ENCODE results near the gene XPO5.
A peak's percentile ranks its signal among the peaks of the same experiment; 100 is the strongest.
"Not testable (repeated sequence)": the region's sequence is repeated elsewhere in the genome, so short reads cannot be mapped to it uniquely, and the experiment has no call there.

Gene XPO5

DNA sequence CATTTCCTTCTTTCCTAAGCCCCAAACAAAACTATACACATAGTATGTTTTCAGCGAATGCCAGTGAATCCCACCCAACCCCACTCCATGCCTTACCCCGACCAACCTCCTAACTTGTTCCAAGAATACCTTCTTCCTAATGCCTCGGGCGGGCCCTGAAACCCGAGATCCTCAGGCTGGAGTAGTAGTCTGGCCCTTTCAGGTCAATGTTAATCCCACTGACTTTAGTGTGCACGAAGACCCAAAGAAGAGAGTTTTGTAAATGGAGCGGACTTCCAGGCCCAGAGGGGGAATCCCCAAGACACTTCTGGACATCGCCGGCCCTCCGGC lies 59.5 kb downstream of the XPO5 start:
- no peak for DNase-seq

DNA sequence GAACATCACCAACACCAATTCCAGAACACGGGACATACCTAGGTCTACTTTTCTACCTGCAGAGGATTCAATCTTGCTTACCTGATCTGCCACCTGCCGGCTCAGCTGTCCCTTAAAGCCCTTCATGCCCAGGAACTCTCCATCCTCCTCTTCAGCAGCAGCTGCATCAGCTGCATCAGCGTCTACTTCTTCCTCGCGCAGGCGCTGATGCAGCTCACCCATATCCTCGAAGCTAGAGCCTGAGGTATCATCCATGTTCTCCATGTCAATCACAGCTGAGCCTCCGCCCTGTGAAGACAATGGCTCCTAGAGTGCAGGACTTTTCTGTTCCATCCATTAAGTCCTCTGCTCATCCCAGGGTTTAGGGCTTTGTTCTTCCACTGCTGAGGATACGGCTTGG lies 60.0 kb downstream of the XPO5 start:
- no peak for DNase-seq

DNA sequence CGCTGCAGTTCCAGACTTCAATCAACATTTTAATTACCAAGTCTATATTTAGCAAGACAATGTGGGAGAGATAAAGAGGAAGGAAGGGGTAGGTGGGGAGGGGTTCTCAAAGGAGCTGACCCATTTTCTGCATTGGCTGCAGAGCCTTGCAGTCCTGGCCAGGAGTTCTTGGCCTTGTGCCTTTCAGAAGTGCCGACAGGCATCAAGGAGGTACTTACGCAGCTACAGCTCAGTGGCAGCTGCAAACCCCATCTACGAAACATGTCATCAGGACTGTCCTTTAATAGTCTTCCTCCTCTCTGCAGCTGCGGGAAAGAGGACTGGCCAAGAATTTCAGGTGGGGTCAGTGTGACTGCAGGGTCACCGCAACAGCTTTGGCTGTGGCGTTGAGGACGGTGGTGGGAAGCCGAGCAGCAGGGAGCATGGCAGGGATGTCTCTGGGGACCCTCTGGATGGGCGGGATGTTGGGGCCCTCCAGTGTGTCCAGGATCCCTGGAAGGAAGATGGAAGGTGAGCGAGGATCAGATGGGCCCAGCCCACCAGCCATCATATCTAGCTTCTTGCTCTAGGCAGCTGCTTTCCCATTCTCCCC lies 63.9 kb downstream of the XPO5 start:
- DNase-seq = no peak

DNA sequence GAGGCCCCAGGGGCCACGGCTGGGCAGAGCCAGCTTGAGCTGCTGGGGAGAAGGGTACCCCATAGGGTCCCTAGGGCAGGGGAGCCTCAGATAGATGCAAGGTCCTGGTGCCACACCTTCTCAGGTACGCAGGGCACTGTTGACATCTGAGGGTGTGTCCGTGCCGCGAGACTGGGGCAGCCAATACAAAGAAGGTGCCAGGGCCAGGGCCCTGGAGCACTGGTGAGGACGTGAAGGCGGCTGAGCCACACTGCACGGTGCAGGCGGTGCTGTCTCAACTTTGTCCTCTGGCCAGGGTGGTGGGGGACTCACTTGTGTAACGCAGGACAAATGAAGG lies 65.0 kb downstream of the XPO5 start:
- DNase-seq = no peak

DNA sequence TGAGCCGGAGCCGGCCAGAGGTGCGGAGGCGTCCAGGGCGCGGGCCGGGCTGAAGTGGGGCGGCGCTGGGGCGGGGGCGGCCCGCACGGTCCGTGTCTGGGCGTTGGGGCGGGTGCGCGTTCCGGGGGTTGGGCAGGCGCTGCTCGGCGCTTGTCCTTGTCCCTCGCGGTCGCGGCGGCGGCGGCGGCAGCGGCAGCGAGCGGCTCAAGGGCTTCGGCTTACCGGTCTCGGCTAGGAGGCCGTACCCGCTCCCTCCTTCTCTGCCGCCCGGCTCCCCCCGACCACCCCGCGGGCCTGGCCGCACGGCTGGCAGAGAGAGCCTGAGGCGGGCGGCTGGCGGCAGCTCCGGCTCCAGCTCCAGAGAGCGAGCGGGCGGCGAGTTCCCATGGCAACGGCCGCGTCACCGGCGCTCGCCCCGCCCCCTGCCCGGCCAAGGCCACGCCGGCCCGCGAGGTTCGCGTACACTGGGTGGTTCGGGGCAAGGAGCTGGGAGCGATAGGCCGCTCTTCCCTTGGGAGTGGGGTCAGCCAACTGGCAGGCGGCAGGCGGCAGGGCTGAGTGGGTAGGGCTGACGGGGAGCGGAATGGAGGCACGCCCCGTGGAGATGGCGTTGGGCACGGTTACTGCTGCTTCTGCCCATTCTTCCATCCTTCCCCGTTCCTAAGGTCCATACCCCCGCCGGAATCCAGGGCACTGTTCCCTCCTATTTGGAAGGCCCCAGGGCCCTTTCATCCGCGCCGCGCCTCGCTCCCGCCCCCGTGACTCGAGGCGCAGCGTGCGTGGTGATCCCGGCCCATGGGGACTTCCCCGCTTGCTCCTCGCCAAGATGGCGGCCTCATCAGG lies 65.6 kb downstream of the XPO5 start, which contains the start of gene LRRC73:
LRRC73 (minus strand) TSS at position 363 of the 843 bp plus-strand sequence. CDS start 561 bp downstream, outside the sequence.
- DNase-seq = peak; percentile 53

DNA sequence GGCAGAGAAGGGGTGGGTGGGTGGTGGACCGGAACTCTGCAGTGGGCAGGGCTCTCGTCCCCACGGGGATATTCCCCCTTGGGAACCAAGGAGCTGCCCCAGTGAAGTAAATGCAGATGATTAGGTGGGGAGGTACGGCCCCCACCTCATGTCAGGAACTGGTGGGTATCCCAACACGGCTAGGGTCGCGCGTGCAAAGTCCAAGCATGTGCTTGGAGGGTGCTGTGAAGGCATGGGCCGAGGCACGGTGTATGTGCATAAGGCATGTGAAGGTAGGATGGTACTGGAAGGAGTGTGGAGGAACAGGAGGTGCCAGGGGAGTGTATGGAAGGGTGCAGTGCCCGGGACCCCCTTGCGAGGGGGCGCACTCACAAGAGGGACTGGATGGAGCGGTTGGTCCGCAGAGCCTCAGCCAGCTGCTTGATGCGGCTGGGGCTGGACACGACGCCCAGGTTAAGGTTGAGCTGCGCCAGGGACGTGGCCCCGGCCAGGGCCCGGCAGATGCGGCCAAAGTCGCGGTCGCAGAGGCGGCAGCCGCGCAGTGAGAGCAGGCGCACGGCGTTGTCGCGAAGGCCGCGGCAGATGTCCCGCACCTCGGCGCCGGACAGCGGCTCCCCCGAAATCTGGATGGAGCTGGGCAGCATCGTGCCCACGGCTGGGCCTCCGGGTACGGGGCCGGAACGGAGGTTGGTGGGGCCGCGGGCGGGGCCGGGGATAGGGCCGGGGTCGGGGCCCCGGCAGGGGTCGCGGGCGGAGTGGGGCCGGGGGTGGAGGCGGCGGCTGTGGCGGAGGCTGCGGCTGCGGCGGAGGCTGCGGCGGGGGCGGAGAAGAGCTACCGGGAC lies 66.5 kb downstream of the XPO5 start:
- no peak for DNase-seq

DNA sequence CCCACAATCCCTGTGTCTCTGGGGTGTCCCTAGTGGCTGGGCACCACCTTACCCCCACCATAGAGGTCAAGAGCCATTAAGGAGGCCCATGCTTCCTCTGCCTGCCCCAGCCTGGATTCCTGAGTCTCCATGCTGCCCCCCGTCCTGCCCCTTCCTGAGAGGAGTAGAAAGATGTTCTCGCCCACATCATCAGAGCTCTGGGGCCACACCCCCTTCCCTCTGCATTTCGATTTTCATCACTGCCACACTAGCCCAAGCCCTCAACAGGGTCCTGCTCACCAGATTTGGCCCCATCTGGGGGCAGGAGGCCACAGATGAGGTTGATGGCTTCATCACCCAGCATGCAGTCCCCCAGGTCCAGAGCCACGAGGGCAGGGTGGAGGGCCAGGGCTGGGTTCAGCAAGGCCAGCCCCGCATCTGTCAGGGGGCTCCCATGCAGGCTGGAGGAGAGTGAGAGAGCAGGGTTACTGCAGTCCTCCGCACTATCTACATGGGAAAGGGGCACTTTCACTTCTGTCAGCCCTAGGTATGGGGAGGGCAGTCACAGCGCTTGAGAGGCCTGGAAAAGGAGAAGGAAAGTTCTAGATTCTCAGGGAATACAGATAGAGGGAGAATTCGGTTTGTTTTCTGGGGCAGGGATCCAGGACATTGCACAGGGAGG lies 67.2 kb downstream of the XPO5 start:
- no peak for DNase-seq

DNA sequence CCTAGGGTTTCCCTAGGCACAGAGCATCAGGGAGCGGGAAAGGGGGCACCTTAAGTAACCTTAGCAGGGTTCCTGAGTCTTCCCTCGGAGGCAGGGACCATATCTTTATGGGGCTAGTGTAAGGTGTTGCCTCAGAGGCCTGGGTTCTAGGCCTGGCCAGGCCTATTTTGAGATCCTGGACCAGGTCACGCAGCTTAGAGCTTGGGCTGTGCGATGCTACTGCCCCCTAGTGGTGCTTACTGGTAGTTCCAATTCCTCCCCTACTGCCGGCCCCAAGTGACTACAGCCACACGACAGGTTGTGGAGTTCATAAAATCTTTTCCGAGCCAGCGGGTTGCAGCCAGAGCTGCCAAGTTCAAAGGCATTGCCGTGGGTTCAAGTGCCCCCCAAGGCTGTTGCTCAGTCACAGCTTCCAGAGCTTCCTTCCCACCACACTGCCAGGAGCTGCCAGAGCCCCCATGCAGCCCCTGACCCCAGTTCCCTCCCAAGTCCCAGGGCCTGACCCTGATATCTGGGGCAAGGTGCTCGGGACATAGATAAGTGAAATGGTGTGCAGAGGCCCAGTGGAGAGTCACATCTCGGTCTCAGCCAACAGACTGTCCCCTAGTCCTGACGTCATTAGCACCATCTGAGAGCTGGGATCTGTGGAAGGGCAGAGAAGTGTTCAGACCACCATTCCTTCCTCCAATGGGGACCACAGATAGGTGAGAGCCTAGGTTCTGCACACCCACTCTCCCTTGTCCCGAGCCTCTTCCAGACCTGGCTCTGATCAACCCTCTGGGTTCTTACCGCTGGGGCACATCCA lies 69.0 kb downstream of the XPO5 start:
- peak; percentile 66 for DNase-seq

DNA sequence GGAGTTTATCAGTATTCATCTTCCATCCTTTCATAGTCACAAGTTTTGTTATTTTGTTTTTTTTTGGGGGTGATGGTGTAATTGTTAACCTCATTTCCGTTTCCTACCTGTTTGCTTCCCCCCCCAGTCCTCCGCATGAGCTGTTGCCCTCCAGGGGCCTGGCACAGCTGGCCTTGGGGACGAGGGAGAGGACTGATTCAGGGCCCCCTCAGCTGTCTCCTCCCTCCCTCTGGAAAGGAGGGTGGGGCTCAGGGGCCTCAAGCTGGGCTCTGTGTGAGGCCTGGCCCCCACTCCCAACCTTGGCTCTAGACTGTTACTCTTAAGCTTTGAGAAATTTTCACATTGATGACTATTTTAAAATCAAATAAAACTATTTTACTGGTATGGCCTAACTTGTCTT lies 69.7 kb downstream of the XPO5 start:
- no peak for DNase-seq

DNA sequence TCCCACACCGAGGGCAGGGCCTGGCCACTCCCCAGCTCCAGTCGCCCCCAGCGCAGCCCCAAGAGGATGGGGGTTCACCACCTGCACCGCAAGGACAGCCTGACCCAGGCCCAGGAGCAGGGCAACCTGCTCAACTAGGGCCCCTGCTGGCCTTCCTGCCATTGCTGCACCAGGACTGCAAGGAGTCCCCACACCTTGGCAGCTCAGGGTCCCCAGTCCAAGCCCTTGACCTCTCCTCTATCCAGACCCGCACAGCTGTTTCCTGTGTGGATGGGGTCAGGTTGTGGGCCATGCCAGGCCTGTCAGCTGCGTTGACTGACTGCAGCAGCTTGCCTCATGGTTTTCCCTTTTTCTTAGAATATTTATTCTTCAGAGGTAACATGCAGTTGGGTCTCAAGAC lies 70.1 kb downstream of the XPO5 start:
- no peak for DNase-seq

DNA sequence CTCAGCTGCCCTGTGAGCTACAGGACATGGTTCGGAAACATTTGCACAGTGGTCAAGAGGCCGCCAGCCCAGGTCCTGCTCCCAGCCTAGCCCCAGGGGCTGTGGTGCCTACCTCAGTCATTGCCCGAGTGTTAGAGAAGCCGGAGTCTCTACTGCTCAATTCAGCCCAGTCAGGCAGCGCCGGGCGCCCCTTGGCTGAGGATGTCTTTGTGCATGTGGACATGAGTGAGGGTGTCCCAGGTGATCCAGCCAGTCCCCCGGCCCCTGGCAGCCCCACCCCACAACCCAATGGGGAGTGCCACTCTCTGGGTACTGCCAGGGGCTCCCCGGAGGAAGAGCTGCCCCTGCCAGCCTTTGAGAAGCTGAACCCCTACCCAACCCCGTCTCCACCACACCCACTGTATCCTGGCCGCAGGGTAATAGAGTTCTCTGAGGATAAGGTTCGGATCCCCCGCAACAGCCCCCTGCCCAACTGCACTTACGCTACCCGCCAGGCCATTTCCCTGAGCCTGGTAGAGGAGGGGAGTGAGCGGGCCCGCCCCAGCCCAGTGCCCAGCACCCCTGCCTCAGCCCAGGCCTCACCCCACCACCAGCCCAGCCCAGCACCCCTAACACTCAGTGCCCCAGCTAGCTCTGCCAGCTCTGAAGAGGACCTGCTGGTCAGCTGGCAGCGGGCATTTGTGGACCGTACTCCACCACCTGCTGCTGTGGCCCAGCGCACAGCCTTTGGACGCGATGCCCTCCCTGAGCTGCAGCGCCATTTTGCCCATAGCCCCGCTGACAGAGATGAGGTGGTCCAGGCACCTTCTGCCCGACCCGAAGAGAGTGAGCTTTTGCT lies 70.9 kb downstream of the XPO5 start:
- no peak for DNase-seq

DNA sequence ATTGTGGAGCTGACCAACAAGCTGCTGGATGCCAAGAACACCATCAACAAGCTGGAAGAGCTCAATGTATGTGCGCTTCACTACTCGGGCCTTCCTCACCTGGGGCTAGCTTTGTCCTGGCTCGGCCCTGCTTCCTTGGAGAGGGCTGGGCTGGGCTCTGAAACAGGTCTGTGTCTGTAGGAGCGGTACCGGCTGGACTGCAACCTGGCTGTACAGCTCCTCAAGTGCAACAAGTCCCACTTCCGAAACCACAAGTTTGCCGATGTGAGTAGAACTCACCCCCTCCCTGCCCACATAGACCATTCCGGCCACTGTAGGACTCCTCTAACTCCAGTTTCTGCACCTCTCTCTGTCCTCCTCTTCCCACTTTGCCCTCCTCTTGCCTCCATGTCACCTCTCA lies 72.4 kb downstream of the XPO5 start:
- no peak for DNase-seq

DNA sequence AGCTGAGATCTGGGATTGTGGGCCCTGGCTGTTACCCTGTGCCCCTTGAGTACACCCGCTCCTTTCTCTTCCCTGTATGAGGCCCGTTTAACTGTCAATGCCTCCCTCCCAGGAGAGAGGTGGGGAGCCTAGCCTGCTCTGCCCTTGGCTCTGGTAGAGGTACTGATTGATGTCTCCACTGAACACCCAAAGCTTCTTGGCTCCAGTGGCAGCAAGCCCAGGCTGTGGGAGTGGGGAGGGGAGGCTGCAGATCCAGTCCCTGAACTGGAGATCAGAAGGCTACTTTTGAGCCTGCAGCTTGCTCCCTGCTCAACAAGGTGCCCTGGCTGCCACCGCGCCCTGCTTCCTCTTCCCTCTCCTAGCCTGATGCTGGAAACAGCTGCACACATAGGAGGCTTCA lies 73.2 kb downstream of the XPO5 start:
- DNase-seq = no peak

DNA sequence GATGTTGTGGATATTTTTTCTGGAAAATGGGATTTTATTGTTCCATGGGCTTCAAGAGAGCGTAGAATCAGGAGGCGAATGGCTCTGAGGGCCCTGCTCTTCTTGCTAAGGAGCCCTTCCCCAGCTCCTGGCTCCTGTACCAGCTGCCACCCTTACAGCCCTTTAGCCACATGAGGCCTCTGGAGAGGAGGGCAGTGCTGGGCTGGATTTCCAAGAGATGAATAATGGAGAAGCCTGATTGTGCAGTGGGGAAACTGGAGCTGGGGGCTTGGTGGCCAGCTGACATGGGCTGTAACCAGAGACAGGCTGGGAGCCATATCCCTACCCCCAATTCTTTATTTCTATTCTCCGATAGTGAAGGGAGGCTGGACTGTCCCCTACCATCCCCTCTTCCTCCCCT lies 74.9 kb downstream of the XPO5 start:
- DNase-seq = no peak

DNA sequence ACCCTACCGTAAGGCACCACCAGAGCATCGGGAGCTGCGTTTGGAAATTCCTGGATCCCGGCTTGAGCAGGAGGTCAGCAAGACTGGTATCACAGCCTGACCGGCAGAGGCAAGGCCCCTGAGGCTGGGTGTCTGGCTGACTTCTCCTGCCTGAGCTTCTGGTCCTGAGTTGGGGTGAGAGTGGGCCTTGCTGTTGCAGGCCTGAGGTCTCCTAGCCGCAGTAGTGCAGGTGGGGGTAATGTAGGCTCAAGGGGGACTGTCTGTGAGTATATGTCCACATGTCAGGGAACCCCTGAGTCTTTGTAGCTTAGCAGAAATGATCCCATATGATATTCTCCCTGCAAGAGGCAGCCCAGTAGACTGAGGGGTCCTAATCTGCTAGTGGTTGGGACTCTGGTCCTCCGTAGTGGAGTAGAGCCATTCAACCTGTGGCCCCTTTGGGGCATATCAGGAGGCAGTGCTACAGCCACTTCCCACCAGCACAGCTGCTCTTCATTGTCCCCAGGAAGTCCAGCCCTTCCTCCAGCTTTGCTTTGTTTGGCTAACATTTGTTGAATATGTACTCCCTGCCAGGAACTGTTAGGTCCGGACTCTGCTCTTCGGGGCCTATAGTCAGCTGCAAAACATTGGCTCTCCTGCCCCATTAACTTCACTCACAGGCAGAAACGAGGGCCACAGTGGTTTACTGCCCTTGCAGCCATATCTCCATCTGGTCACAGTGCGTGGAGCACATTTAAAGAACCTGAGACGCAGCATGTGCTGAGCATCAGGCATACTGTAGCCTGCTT lies 76.6 kb downstream of the XPO5 start:
- DNase-seq = no peak

DNA sequence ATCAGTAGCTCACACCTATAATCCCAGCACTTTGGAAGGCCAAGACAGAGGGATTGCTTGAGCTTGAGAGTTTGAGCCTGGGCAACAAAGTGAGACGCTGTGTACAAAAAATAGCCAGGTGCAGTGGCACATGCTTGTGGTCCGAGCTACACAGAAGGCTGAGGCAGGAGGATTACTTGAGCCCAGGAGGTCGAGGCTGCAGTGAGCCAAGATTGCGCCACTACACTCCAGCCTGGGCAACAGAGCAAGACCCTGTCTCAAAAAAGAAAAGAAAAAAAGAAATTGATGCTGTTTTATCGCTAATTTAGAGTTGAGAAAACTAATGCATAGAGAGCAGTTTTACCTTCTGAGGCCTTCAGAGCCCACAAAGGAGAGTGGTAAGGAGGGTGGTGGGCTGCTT lies 77.5 kb downstream of the XPO5 start:
- not testable (repeated sequence) for DNase-seq

DNA sequence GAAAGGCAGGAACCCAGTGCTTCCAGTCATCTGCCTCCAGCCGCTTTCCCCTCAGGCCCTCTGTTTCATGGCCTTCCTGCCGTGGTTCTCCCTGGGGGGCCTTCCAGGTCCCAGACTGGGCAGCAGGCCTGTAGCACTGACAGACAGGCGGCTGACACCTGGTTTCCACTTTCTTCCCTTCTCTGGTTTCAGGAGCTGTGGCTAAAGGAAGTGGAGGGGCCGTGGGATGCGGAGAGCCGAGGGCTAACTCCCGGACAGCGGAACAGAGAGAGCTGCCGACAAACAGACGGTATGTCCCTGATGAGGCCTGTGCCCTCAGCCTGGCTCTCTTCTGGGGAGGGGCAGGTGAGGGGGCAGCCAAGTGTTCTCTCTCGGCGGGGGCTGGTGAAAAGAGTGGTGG lies 78.1 kb downstream of the XPO5 start:
- DNase-seq = no peak

DNA sequence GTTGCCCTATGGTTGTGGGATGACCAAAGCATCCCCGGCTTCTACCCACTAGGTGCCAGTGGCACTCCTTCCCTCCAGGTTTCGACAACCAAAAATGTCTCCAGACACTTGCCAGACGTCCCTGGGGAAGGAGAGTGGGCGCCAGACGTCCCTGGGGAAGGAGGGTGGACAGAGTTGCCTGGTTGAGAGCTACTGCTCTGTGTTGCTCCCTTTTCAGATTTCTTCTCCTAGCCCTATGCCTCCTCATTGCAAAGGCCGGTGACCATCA lies 78.8 kb downstream of the XPO5 start:
- DNase-seq = no peak

DNA sequence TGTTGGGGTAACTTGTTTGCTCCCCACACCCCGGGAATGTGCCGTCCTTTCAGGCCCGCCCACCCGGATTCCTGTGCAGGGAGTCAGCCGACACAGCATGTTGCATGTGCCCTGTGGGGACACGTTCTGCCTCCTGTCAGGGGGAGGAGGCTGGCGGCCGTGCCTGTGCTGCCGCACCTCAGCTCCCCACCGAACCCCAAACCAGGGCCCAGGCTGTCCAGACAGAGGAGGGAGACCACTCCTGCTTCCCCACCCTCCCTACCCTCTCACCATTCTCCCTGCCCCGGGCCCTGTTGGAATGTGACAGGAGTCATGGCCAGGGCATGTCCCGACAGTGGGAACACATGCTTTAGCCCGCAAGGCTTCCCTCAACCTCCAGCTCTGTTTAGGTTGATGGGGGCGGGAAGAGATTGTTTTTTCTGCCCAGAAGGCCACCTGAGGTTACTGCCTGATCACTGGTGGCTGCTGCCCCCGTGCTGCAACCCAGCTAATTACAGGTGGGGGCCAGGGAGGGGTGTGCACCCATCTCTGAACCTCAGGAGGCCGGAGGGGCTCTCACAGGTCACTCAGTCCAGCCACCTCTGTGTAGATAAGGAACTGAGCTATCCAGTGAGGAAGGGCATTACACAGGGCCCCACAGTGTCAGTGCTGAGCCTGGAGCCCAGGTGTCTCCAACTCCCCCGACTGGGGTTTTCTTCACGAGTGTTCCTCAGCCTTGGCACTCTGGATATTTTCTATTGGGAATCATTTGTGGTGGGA lies 79.3 kb downstream of the XPO5 start:
- no peak for DNase-seq

DNA sequence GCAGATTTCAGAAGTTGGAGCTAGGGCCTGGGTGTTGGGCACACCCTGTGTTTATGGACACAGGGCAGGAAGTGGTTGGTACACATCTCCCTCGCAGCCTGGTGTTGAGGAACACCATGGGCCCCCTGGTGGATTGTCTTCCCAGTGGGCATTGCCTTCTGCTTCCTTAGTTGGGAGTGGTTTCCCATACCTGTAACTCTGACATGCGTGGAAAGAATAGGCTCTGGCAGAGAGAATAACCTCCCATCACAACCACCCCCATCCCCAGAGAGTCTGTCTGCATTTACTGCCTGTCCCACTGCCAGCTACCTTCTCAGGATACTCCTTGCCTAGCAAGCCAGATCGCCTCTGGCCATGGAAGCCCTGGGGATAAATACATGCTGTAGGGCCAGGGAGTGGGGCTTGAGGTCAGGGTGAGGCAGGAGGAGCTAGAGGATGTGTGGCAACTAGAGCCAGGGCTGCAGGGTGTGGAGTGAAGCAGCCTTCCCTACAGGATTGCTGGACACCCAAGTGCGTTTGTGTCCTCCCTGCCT lies 80.4 kb downstream of the XPO5 start:
- DNase-seq = no peak
